IPS-NIHi7 (cell line): ENCODE results near the gene WNT5A.

Source experiments
- DNase-seq: peaks from one replicate; pipeline ENCODE4 v3.0.0; 2012; ENCODE audit warnings: mixed read lengths; ENCODE audit errors: extremely low spot score

Gene WNT5A

DNA sequence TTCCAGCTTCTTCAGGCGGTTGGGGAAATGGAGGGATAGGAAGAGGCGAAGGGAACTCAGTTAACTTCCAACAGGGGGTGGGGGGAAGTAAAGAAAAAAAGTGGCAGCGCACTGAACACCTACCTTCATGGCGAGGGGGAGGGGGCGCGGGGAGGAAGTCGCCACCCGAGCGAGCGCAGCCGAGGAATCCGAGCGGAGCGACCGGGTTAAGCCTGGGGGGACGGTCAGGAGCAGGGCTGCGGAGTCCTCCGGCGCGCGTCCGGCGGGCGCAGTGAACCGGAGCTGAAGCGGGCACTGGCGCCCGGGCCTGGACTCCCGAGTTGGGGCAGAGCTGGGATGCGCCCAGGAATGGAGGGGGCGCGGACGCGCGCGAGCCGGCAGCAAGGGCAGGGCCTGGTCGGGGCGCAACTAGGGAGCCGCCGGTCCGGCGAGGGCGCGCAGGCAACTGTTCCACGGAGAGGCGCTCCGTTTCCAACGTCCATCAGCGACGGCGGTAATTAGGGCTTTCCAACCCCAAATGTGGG is at the start of gene WNT5A:
WNT5A (minus strand) TSS at position 450 of the 524 bp plus-strand sequence; CDS start at position 129, 321 bp downstream.
- peak; percentile 67 for DNase-seq

DNA sequence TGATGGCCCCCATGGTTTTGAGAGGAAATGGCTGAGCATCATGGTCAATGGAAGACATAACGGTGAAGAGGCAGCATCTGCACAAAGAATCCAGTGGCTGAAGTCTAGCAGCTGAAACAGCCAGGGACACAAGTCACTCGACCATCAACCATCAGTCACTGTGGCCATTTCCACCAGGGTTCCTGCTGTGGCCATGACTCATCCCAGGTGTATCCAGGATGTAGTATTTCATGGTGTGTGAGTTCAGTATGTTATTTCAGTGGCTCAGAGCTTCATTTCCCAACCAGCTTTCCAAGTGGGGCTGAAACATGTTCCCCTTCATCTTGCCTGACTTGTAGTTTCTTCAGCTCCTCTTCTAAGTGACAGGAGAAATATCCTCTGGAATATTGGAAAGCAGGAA is 47.8 kb upstream of the WNT5A start:
- no peak for DNase-seq

DNA sequence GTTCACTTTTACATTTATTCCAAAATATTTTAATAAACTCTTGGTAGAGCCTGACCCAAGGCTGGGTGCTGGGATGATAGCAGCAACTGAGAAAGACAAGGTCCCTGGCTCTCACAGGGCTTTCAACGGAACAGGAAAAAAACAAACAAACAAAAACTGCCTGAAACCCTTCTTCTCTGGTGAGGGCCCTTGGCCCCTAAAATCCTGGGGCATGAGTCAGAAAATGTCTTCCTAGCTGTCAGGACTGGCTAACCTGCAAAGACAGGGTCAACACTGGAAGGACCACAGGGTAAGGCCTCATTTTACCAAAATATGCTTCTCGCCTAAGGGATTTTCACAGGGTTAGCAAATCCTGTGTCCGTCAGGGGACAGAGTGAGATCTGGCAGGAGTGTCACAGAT is 45.7 kb upstream of the WNT5A start:
- DNase-seq, result no peak

DNA sequence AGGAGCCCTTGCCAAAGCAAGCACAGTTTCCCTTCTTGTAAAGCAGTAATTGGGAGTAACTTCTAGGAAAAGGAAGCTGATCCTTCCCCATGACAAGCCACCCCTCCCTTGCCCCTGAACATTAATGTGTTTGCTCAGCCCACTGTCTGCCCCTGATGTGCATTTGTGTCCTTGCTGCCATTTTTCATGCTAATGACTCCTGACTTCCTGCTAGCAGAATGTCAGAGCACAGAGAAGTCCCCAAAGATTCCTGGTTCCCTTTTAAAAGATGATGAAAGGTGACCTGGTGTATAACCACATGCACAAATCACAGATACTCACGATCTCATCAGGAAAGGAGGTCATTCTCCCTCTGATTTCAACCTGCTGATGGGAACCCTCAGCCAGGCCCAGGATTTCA is 44.2 kb upstream of the WNT5A start:
- DNase-seq, result no peak

DNA sequence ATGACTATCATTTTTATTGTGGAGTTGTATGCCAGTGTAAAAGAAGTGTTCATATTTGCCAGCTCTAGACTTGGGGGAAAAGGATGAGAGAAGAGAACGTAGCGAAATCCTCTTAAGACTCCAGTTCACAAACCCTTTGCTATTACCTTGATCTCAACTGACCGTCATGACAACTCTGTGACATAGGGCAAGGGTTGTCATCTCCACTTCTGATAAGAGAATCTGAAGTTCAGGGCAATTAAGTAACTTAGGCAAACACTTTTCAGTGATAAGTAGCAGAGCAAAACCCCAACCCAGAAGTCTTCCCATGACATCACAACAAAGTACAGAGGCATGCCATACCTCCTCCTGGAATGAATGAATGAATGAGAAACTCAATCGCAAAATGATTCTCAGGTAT is 40.3 kb upstream of the WNT5A start:
- no peak for DNase-seq

DNA sequence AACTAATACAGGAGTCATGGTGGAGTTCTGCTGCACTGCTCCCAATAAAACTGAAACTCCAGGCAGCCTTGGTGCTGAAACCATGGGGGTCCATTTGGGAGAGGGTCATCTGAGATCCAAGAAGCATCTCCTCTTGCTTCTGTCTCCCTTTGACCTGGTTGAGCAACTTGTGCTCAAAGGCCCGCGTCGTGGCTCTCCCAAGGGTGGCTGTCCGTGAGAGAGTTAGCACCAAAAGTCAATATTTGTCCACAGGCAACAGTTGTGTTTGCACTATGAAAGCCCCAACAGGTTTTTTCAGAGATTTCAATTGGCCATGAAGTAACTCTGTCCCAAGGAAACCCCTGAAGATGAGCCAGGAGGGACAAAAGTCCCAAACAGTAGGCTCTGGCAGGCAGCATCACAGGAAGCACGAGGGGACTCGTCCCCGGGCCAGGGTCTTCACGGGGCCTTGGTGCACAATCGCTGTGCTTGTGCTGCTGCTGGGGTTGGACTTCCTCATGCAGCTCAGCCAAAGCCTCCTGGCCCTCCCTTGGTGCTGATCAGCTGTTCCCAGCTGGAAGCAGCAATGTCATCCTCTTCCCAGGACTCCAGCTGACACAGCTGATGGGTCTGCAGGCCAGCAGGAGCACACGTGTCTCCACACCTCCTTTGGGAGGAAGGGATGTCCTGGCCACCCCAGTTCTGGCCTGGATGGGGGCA is 39.4 kb upstream of the WNT5A start:
- DNase-seq, result no peak

DNA sequence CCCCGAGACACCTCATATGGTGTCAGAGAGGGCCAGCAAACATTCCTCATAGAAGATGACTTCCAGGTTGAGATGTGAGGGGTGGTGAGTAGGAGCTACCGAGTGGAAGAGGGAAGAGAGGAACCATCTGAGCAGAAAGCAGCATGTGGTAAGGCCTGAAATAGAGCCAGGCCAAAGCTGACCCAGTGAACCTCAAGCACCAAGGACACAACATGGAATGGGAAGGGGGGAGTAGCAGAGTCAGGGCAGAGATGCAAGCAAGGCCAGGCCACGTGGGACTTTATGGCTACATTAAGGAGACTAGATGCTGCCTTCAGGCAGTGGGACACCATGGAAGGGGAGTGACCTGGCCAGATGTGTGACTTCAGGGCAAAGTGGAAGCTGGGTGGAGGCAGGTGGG is 38.3 kb upstream of the WNT5A start:
- no peak for DNase-seq

DNA sequence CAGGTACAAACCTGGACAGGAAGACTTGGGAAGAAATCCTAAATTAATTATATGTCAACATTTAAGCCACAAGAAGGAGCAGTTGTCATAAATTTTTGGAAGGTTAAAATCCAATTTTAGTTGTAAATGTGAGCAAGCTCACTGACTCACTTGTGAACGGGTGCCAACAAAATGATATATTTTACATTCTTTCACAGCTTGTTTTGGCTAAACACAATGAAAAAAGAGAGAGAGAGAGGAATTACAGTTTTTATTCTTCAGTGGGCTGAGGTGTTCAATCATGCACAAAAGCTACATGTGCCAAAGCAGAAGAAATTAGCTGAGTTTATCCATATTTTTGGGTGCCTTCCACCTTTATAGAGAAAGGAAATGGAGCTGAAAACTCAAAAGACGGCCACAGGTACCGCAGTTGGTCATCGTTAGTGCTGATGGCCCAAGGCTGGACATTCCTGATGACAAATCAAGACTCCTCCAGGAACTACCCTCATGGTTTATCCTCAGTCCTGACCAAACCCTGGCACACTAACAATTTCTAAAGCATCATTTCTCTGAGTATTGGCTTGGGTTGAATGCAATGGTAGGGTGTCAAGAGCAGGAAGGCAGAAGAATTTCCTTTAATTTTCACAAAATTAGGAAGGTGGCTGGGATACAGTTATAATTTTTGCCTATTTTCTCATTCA is 37.6 kb upstream of the WNT5A start:
- DNase-seq, result no peak

DNA sequence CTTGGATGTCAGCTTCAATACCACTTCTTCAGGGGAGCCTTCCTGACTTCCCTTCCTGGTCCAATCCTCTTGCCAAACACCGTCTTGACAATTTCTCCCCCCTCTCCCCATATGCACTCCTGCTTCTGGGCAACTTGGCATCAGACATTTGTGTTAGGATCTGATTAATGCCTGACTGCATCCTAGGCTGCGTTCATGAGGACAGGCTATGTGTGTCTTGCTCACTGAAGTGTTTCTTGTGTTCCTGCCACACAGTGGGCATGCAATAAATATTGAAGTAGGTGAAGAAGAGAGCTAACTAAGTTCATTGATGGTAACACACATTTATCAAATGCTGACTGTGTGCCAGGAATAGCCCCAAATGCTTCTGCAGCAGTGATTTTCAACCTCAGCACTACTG is 36.4 kb upstream of the WNT5A start:
- DNase-seq, result no peak

DNA sequence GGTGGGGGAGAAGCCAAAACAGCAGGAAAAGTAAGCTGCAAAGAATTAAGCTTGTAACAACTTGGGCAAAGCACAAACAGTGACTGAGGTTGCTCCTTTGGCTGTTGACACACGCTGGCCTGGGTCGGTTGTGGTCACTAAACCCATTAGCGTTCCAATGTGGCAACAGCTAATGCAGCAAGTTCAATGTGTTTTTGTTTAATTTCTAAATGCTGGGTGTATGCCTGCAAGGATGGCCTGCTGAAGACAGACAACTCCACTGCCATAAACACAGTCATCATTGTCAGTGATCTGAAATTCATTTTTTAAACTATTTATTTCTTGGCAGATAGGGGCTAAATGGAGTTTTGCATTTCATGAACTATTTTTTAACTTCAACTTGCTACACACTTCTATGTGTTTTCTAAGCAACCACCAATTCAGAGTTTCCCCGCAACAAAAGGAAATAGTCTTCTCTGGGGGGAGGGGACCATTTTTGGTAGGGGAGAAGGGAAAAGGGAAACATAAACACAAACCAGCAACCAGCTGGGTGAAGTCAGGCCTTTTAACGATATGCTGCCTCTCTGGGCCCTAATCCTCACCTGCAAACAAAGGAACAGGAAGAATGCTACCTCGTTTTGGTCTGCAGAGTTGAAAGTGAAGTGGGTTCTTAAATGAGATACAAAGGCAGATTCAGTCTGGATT is 34.8 kb upstream of the WNT5A start:
- peak; percentile 50 for DNase-seq

DNA sequence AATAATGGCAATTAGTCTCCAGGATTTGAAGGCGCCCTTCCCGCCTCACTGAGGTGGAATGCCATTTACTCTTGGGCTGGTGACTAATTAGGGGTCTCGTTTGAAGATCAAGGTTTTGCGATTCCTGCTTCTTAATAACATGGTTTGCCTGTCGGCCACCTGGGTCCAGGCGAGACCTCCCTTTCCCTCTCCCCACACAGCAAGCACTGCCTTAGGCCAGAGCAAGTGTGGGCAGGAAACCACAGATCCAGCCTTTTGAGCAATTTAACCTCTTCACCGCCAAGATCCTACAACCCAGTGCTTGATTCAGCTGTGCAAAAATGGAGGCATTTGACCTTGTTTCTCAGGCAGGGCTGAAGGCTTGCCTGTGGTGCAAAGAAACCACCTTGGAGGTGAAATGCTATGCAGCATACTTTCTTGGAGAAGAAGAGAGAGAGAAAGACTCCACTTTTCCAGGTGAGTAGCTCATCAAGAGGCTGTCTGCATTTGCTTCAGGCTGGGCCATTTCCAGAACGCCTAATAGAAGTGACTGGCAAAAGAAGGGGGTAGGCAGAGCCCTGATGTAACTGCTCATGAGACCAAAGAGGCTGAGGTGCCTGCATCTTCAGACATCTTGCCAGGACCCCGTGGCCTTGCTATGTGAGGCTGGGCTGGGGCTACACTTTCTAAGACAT is 34.1 kb upstream of the WNT5A start:
- no peak for DNase-seq

DNA sequence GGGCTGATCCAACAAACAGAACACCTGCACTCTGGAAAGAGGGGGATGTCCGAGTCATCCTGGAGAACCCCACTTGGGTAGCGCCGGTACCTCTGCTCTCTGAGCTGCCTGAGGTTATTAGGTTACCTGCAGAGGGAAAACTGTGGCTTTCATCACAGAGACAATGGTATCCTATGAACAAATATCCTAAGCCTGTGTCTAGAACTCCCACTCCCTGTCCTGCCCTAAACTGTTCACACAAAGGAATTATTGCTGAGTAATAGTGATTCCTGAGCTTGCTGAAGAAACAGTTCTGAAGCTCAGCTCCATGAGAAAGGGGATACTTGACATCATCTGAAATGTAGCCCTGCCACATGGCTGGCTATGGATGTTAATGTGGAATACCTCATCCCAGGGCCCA is 31.9 kb upstream of the WNT5A start:
- no peak for DNase-seq

DNA sequence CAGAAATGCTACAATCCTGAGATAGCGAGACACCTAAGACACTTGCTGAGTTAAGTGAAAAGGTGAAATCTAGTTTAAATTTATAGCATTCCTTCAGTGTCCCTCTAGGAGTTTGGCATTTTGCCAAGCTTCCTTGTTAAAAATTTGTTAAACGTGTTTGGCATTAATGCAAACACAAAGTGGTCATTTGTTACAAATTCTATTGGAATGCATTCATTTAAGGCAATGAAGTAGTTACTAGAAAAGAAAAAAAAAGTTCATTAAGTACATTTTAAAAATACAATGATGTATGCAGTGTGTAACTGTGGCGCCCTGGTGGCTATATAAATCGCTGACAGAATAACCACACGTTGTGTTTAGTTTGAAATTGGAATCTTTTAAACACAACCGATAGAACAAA is 31.3 kb upstream of the WNT5A start:
- no peak for DNase-seq

DNA sequence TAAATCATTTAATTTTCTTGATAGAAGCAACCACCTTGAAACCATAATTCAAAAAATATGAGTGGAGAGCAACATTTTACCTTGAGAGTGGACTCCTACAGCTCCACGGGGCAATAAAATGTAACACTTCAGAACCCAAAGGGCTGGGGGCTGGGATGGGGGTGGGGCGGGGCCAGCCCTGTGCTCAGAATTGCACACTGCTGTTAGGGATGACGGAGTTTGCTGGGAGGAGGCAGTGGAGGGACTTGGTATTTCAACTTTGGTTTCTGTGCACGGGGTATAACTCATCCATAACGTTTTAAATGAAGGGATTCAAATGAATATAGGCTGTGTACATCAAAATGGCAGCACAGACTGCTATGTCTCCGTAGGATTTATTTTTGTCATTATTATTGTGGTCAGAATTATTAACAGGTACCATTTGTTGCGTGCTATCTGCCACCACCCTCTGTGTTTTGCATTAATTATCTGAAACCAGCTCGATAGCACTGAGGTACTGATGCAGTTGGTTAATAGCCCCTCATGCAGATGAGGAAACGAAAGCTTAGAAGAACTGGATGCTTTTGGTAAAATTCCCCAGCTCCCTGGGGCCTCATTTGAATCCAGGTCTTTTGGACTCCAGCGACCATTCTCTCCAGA is 29.4 kb upstream of the WNT5A start:
- no peak for DNase-seq

DNA sequence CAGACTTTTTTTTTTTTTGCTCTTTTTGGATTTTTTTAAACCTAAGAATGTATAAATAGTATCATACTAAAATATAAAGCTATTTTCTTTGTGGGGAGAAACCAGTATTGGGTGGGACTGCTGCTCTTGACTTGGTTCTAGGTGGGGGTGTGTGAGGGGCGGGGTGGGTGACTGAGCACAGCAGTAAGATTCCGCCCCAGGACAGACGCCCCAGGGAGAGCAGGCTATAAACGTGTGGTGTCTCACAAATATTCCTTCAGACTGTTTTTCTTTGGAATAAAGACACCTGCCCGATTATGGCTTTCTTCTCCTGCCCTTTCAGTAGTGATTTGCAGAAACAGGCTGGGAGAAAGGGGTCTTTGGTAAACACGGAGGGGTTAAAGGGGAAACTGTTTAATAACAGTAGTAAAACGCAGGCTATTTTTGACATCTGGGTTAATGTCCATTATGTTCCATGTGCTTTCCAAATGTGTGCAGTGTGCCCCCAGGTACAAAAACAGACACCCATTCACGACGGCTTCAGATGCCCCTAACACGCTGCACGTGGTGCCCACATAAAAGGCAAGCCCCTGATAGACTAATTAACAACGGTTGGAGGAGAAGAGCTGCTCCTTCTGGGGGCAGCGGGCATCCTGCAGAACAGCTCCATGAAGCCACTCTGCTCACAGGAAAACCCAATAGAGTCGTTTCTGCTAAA is 28.6 kb upstream of the WNT5A start:
- DNase-seq, result no peak

DNA sequence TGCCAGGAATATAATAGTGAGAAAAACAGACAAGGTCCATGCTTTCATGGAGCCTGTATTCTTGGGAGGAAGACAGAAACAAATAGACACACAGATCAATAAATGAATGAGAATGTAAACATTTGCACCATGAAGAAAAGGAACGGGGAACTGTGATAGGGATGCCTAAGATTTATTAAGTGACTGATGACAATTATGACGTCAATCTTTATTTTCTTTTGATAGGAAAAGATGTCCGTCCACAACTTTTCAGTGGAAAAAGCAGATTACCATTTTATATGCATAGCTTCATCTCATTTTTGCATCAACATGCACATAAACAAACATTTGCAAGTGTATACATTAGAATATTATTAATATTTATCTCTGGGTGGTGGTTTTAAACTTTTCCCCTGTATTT is 27.9 kb upstream of the WNT5A start:
- no peak for DNase-seq

DNA sequence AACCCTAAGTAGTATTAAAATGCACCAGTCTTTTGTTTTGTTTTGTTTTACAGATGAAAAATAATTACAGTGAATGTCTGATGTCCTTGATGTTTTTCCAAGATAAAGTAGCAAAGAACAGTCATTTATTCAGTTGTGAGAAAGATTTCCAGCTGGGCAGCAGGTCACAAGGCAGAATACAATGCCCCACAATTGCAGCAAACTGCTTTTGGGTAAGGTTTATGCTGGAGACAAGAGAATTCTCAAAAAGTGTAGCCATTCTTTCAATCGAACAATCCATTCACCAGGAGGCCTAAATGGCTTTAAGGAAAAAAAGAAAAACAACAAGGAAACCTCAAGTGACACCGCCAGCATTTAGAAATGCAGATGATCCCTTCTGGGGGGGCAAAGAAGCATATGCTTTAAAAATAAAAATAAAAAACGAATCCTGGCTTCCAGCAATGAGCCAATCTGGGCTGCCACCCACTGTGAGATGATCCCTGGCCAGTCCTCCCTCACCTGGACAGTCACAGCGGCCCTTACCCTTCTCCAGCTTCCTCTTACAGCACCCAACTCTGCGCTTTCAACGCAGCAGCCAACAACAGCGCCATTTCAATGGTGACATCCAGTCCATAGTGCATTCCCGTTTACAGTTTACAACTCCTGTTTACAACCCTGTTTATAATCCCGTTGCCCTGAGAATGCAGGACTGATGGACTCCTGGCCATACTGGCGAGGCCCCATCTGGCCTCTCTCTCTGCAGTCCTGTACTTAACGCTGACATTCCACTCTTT is 25.7 kb upstream of the WNT5A start:
- DNase-seq, result no peak

DNA sequence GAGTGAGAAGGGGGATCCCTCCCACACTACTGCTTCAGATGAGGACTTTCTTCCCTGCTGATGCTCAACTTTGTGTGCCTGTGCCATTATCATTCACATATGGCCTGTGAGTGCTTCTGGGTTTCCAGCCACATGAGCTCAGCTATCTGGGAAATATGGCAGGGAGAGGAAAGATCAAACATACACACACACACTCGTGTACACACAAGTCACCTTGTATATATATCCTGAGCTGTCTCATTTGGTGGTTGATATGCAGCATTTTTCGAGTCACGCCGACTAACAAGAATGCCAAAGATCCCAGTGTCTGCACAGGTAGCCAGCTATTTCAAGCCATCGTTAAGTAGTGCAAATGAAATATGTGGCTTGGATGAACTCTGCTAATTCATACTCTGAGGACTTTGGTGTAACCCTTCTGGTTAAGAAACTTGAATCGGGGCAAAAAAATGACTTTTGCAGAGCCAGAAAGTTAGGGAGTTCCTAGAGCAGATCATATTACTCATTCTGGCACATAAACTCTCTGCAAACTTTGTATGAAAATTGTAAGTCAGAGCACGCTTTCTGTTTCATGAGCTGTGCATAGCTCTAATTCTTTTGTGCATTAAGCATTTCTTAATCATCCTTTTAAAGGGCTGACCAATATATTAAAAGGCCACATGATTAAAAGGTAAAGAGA is 24.9 kb upstream of the WNT5A start:
- no peak for DNase-seq

DNA sequence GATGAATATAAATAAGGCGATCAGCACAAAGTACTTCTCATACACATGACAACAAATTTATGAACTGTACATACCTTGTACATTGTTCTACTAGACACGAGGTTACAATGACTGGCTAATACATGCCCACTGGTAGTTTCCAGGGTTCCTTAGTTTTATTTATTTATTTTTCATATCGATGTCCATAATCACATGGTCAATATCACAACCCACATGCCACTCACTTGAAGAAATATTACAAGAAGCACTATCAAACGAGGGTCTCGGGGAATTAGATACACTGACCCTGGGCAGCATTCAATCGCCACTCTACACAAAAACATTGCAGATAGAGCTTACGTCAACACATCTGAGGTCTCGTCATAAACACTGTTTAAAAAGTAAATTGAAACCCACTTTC is 21.2 kb upstream of the WNT5A start:
- DNase-seq, result no peak

DNA sequence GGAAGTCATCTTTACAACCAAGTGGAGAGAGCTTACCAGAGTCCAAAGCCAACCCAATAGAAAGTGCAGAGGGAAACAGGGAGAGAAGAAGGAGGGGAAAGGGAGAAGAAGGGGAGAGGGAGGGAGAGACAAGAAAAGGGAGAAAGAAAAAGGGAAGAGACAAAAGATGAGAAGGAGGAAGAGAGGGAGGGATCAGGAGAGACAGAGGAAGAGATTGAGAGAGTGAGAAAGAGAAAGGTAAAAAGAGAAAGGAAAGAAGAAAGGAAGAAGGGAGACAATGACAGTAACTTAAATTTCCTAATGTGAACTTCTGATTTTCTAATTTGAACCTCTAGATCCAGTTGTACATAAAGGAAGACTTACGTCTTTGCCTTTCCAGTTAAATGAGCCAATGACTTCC is 20.7 kb upstream of the WNT5A start:
- DNase-seq, result no peak
